SKM-1 (cell line): ENCODE results near the gene CLASRP.
"Not testable (repeated sequence)": the region's sequence is repeated elsewhere in the genome, so short reads cannot be mapped to it uniquely, and the experiment has no call there.

Source experiments
- DNase-seq: peaks from one replicate; lab custom pipeline; 2025; ENCODE audit not compliant: unreplicated experiment; lab: John Stamatoyannopoulos, UW

Gene CLASRP, protein sequence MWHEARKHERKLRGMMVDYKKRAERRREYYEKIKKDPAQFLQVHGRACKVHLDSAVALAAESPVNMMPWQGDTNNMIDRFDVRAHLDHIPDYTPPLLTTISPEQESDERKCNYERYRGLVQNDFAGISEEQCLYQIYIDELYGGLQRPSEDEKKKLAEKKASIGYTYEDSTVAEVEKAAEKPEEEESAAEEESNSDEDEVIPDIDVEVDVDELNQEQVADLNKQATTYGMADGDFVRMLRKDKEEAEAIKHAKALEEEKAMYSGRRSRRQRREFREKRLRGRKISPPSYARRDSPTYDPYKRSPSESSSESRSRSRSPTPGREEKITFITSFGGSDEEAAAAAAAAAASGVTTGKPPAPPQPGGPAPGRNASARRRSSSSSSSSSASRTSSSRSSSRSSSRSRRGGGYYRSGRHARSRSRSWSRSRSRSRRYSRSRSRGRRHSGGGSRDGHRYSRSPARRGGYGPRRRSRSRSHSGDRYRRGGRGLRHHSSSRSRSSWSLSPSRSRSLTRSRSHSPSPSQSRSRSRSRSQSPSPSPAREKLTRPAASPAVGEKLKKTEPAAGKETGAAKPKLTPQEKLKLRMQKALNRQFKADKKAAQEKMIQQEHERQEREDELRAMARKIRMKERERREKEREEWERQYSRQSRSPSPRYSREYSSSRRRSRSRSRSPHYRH

DNA sequence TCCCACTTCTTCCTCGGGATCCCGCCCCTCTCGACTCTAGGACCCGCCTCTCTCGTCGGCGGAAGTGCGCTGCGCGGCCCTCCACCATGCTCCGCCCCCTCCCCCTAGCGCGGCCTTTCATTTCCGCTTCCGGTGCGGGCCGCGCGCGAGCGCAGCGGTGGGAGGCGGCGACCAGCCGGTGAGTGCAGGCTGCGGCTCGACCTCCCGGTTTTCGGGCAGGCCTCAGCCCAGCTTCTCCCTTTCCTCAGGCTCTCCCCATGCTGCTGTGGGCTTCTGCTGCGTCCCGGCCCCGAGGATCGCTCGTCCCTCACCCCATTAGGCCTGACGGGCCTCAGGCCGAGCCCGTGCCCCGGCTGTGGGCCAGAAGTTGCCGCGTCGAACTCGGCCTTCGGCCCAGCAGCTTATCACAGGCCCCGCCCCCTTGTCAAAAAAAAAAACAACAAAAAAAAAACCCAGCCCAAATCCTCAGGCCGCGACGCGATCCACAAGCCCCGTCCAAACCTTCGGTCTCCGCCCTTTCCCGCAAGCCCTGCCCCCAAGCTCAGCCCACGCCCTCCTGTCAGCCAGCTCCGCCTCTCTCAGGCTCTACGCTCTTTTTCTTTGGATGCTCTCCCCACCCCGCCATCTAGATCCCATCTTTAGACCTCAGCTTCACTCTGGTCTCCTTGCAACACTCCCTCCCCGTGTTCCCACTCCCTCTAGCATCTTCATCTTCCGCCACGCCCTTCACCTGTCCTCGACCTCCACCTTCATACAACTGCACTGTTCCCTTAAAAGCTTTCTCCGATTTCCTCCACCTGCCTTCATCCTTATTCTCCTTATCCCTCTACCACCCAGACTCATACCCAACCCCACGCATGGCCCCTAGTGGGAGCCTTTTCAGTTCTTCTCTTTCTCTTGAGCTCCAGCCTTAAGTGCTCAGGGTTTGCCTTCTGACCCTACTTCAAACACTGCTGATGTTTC, at the start of gene CLASRP:
CLASRP (plus strand) TSS at position 115 of the 963 bp plus-strand sequence. CDS start 1,168 bp downstream, outside the sequence.
- peak; percentile 8 for DNase-seq

DNA sequence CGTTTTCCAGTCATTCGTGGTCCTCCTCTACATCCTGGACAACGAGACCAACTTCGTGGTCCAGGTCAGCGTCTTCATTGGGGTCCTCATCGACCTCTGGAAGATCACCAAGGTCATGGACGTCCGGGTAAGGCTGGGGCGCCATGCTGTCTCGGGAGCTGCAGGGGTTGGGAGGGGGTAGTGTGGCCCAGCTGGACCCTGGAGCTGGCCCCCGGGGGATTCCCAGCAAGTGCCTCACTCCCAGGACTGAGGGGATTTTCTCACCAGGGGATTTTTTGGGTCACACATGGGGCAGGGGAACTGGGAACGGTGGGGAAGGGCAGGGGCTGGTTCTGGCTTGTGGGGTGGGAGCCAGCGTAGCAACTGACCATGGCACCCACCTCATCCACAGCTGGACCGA, 48.4 kb upstream of the CLASRP start:
- DNase-seq, result no peak

DNA sequence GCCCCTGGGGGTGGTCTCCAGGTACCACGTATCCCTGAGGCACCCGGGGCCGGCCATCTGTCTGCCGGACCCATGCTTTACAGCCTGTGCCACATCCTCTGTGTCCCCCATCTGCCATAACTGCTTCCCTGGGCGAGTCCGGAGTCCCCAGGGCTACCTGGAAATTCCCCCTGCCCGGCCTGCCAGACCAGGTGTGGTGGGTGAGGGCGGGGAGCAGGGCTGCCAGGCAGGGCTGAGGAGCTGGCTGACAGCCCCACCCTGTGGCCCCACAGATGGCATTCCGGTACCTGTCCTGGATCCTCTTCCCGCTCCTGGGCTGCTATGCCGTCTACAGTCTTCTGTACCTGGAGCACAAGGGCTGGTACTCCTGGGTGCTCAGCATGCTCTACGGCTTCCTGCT, 47.9 kb upstream of the CLASRP start:
- DNase-seq, result no peak

DNA sequence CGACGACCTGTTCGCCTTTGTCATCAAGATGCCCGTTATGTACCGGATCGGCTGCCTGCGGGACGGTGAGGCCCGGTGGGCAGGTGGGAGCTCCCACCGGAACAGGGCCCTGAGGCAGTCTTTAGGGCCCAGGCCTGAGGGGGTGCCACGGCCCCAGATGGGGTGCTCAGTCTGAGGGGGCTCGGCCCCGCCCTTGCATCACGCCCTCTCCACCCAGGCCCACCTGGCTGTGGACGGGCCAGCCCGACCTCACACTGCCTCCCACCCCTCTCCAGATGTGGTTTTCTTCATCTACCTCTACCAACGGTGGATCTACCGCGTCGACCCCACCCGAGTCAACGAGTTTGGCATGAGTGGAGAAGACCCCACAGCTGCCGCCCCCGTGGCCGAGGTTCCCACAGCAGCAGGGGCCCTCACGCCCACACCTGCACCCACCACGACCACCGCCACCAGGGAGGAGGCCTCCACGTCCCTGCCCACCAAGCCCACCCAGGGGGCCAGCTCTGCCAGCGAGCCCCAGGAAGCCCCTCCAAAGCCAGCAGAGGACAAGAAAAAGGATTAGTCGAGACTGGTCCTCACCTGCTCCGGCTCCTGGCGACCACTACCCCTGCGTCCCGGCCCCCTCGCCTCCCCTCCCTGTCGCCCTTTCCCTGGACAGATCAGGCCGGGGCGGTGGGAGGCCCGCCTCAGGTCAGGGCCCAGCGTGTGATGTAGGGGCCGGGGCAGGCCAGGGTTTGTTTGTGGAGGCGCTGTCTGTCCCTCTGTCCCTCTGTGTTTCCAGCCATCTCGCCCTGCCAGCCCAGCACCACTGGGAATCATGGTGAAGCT, 46.3 kb upstream of the CLASRP start:
- DNase-seq, result no peak

GRCh38 chr19:44993526-44993925, 45.3 kb upstream of the CLASRP start:
- DNase-seq, result no peak

GRCh38 chr19:44993926-44994537, 44.8 kb upstream of the CLASRP start:
- no peak for DNase-seq

DNA sequence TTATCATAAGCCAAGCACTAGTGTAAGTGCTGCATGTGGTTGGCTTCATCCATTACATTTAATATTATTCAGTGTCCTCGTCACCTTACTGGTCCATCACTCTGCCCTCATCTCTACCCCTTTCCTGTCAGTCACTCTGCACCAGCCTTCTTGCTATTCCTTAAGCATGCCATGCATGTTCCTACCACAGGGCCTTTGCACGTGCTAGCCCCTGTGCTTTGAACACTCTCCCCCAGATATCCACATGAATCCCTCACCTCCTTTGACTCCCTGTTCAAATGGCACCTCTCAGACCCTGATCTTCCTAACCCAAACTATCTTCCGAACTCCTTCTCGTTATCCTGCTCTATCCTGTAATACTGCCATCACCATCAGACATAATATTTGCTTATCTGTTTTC, 40.8 kb upstream of the CLASRP start:
- DNase-seq, result no peak

DNA sequence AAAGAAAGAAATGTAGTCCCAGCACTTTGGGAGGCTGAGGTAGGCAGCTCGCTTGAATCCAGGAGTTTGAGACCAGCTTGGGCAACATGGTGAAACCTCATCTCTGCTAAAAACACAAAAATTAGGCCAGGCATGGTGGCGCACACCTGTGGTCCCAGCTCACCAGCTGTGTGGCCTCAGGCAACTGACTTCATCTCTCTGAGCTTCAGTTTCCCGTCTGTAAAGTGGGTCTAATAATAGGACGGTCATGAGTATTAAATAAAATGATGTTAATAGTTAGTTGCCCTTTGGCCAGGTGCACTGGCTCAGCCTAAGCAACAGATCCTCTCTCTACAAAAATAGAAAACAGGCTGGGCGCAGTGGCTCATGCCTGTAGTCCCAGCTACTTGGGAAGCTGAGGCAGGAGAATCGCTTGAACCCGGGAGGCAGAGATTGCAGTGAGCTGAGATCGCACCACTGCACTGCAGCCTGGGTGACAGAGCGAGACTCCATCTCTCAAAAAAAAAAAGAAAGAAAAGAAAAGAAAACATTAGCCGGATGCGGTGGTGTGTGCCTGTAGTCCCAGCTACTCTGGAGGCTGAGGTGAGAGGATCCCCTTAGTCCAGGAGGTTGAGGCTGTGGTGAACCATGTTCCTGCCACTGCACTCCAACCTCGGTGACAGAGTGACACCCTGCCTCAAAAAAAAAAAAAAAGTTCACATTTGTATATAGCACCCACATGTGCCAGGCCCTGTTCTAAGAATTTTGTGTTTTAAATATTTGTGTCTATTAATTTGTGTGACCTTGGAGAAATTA, 39.5 kb upstream of the CLASRP start:
- not testable (repeated sequence) for DNase-seq

GRCh38 chr19:45000665-45001064, 38.2 kb upstream of the CLASRP start:
- not testable (repeated sequence) for DNase-seq

- peak; percentile 20 for DNase-seq
Measured at GRCh38 chr19:45001087-45001739, 37.6 kb upstream of the CLASRP start, which contains the start of gene RELB. TSS of gene RELB (plus strand) at chr19:45001464. CDS start at chr19:45001580, 116 bp downstream.

GRCh38 chr19:45003485-45003884, 35.4 kb upstream of the CLASRP start:
- no peak for DNase-seq

DNA sequence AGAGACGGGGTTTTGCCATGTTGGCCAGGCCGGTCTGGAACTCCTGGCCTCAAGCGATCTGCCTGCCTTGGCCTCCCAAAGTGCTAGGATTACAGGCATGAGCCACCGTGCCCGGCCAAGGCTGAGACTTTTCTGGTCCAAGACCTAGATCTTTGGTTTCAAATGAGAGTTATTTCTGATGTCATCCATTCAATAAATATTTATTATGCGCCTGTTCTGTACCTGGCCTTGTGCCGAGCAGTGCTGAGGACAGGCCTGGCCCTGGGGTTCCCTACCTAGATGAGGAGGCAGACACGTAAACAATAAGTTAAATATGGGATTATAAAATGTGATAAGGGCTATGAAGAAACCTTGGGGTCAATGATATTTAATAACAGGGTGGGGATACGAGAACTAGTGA, 33.1 kb upstream of the CLASRP start:
- DNase-seq, result no peak

DNA sequence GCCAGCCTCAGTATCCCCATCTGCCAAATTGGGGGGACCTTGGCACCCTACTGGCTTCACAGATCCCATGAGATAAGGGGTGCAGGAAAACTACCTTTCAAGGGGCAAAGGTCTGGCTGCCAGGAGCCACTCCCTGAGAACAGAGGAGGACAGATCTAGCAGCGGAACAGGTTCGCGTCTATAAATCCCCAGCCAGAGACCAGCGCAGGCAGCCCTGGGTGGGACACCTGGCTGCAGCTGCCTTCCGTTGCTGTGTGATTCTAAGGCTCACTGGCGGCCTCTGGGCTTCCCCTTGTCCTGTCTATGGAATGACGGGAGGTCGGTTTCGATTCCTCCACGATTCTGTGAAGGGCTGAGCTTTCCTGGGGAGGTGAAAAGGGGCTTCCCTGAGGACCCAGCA, 30.3 kb upstream of the CLASRP start:
- no peak for DNase-seq

GRCh38 chr19:45009625-45010255, 29.1 kb upstream of the CLASRP start:
- no peak for DNase-seq

- DNase-seq, result no peak
Measured at GRCh38 chr19:45010306-45010705, 28.5 kb upstream of the CLASRP start.

GRCh38 chr19:45011959-45012358, 26.9 kb upstream of the CLASRP start:
- DNase-seq, result no peak

DNA sequence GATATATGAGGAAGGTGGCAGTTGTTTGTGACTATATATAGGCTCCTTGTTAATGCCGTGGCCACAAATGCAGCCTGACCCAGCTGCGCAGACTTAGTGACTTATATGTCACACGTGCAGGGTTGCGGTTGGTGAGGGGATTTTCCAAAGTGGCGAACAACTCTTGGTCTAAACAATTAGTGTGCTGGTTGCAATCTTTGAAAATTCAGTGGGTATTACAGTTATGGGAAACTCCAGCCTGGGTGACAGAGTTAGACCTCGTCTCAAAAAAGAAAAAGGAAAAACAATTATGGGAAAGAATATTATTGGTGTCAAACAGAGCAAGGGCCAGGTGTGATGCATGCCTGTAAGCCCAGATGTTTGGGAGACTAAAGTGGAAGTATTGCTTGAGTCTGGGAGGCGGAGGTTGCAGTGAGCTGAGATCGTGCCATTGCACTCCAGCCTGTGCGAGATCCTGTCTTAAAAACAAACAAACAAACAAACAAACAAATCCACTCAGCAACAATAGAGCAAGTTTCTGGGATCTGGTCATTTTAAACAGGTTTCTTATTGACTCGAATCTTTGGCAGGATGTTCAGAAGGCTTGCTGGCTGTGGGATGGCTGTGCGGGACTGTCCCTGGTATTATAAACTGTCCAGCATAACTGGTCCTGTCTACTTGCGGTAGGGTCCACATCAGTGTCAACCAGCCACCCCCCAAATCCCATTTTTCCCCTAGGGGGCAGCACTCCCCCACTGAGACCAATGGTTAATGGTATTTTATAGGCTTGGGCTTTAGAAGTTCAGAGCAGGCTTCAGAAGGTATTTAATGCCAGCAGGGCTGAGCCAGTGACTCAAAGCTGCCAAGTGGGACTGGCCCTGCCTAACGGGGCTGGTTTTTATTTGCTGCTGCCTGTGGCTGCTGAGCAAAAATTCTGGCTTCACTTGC, 22.2 kb upstream of the CLASRP start:
- DNase-seq, result peak; percentile 1
